K562 (cell line): Measurements from ENCODE around the gene ARF1. TPM values are rescaled to one million over a fixed set of nuclear protein-coding genes. Genes with fewer than 3 reads are reported as not detected.

Source experiments
- AFF4 ChIP-seq: sonication (generic); formaldehyde crosslinking; IDR thresholded peaks from 2 replicates; pipeline ENCODE4 v1.8.0; 2023; ENCODE audit warnings: mild to moderate bottlenecking, missing genetic modification reagents
- CHD4 ChIP-seq: fragments of 200-600 bp; sonication (generic); IDR thresholded peaks from 3 replicates; pipeline ENCODE4 v1.6.1; 2012; ENCODE audit warnings: low read depth, mild to moderate bottlenecking, mixed read lengths, low read length, inconsistent platforms; ENCODE audit not compliant: insufficient read depth, insufficient replicate concordance, poor library complexity, severe bottlenecking
- CREB1 ChIP-seq, 2 experiments: sonication (generic) in 1 of 2; formaldehyde crosslinking in 1 of 2; IDR thresholded peaks; 2 replicates each; pipeline versions ENCODE4 v1.6.1 to v1.8.0; 2012 to 2022; ENCODE audit warnings: inconsistent platforms in 1 of 2, mild to moderate bottlenecking in 1 of 2, missing genetic modification reagents in 1 of 2, moderate library complexity in 1 of 2
- ESRRA ChIP-seq: fragments of 450-650 bp; IDR thresholded peaks from 2 replicates; pipeline ENCODE4 v1.6.1; 2014; ENCODE audit warnings: low read depth, mild to moderate bottlenecking, moderate library complexity, borderline replicate concordance
- GTF2A2 ChIP-seq: IDR thresholded peaks from 2 replicates; pipeline ENCODE4 v1.6.1; 2016; ENCODE audit warnings: mild to moderate bottlenecking, missing genetic modification characterization, missing compliant biosample characterization
- HBP1 ChIP-seq: fragments of 450-650 bp; formaldehyde crosslinking; IDR thresholded peaks from 2 replicates; pipeline ENCODE4 v1.4.0; 2022; ENCODE audit warnings: missing genetic modification characterization
- JUN ChIP-seq, 2 experiments: sonication (generic) in 1 of 2; formaldehyde crosslinking in 1 of 2; IDR thresholded peaks; 2 replicates each; pipeline versions ENCODE4 v1.6.1 to v1.8.0; 2012 to 2022; ENCODE audit warnings: borderline replicate concordance in 2 of 2, mild to moderate bottlenecking in 2 of 2, improper control_type of control experiment in 1 of 2, low read depth in 1 of 2, low read length in 1 of 2, missing genetic modification reagents in 1 of 2
- NFATC3 ChIP-seq: fragments of 450-650 bp; IDR thresholded peaks from 2 replicates; pipeline ENCODE4 v1.6.1; 2017; ENCODE audit warnings: mild to moderate bottlenecking
- POLR2H ChIP-seq: IDR thresholded peaks from 2 replicates; pipeline ENCODE4 v1.6.1; 2016; ENCODE audit warnings: missing genetic modification characterization, low read depth, mild to moderate bottlenecking, control low read depth, missing compliant biosample characterization, moderate library complexity
- PPARD ChIP-seq: fragments of 250-450 bp; sonication (Bioruptor Pico); IDR thresholded peaks from 2 replicates; pipeline ENCODE4 v1.8.0; 2022; ENCODE audit warnings: inconsistent platforms, mild to moderate bottlenecking, moderate library complexity
- SRF ChIP-seq, 2 experiments: fragments of 250-450, 450-650 bp in 1 of 2; sonication (Bioruptor Pico) in 1 of 2; sonication (generic) in 1 of 2; formaldehyde crosslinking; IDR thresholded peaks; 2 replicates each; pipeline versions ENCODE4 v1.5.0 to v1.5.1; 2020 to 2022; ENCODE audit warnings: mild to moderate bottlenecking in 1 of 2, missing genetic modification reagents in 1 of 2
- SRSF1 ChIP-seq: fragments of 200-400 bp; formaldehyde crosslinking; IDR thresholded peaks from 2 replicates; pipeline ENCODE4 v1.6.1; 2017; ENCODE audit warnings: mild to moderate bottlenecking, low read depth, low read length, moderate library complexity
- TARDBP ChIP-seq: fragments of 450-650 bp; IDR thresholded peaks from 2 replicates; pipeline ENCODE4 v1.6.1; 2016
- TGIF2 ChIP-seq: sonication (generic); formaldehyde crosslinking; IDR thresholded peaks from 2 replicates; pipeline ENCODE4 v1.8.1; 2022; ENCODE audit warnings: mild to moderate bottlenecking, missing genetic modification reagents, moderate library complexity
- ZFP91 ChIP-seq: sonication (generic); formaldehyde crosslinking; IDR thresholded peaks from 2 replicates; pipeline ENCODE4 v1.8.0; 2022; ENCODE audit warnings: mild to moderate bottlenecking, missing genetic modification reagents
- ZNF586 ChIP-seq: fragments of 450-650 bp; formaldehyde crosslinking; conservative IDR thresholded peaks from 2 replicates; pipeline ENCODE4 v1.4.0; 2020; ENCODE audit warnings: mild to moderate bottlenecking, moderate library complexity
- polyA plus RNA-seq, 8 experiments: library from polyadenylated mRNA; depleted of rRNA in 4 of 8; stranded (reverse) in 5 of 8; unstranded in 3 of 8; fragments of >200 nt; fragmentation: Nextera tagmentation in 2 of 8; fragmentation: Illumina TruSeq in 1 of 8; extraction: Ambion mirVana in 2 of 8; extraction: Trizol in 1 of 8; gene quantifications; 2 replicates each; pipeline versions ENCODE4 v1.2.1 to v1.2.3, GENCODE V29; 2011 to 2014; ENCODE audit warnings: inconsistent platforms in 1 of 8, missing spikeins in 1 of 8
- total RNA-seq, 7 experiments: library from RNA; depleted of rRNA in 6 of 7; stranded (reverse); fragments of >200 nt in 6 of 7; fragmentation: Illumina TruSeq in 2 of 7; extraction: Trizol in 2 of 7; gene quantifications; 2 replicates each; pipeline versions ENCODE4 v1.2.1 to v1.2.3, GENCODE V29; 2011 to 2021; ENCODE audit warnings: low replicate concordance in 1 of 7
- TF ChIP-seq, protein P1 (sequence below): fragments of 450-650 bp; formaldehyde crosslinking; IDR thresholded peaks from 2 replicates; pipeline ENCODE4 v1.4.0; 2020; ENCODE audit warnings: mild to moderate bottlenecking, moderate library complexity

ARF1 gene
- total and polyA plus RNA-seq, 9 of the 15 experiments (the other 6 are each of a cell fraction or from before 2014, with no cell fraction given): 69.8 to 593 (median 325) TPM

DNA sequence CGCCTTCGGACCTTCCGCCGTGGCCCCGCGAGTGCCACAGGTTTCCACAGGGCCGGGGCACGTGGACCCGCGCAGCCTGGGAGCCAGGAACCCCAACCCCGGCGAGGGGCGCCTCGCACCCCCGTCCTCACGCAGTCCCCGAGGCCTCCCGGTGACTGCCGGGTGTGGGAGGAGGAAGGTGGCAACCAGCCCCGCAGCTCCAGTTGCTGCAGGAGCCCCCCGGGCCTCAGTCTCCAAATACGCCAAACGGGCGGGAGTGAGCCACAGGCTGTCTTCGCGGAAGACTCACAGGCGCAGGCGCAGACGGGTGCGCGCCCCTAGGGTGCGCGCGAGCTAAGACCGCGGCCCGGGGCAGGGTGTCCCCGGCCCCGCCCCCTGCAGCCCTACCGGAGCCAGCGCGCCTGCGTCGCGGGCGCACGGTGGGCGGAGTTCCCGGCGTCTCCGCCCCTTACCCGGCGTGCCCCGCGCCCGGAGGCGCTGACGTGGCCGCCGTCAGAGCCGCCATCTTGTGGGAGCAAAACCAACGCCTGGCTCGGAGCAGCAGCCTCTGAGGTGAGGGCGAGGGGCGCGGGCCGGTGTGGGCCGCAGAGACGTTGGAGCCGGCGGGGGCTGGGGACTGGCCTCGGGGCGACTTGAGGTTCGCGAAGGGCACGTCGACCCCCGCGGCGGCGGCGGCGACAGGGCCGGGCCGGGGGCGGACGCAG, at the start of gene ARF1 (continued):
- TF ChIP-seq AFF4 (CRISPR knock-in tag): peak; percentile 95
- 0 out of 2 replicates have a peak, but pooled peaks have one; percentile 54 for TF ChIP-seq HBP1 (CRISPR knock-in tag)
- 0 out of 2 replicates have a peak, but pooled peaks have one; percentile 12 for TF ChIP-seq ZNF586 (CRISPR knock-in tag)
- TF ChIP-seq SRSF1: 0 out of 2 replicates have a peak, but pooled peaks have one; percentile 65
- TF ChIP-seq TARDBP: peak; percentile 28
- TF ChIP-seq, protein P1, sequence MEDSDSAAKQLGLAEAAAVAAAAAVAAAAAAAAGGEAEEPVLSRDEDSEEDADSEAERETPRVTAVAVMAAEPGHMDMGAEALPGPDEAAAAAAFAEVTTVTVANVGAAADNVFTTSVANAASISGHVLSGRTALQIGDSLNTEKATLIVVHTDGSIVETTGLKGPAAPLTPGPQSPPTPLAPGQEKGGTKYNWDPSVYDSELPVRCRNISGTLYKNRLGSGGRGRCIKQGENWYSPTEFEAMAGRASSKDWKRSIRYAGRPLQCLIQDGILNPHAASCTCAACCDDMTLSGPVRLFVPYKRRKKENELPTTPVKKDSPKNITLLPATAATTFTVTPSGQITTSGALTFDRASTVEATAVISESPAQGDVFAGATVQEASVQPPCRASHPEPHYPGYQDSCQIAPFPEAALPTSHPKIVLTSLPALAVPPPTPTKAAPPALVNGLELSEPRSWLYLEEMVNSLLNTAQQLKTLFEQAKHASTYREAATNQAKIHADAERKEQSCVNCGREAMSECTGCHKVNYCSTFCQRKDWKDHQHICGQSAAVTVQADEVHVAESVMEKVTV: 0 out of 2 replicates have a peak, but pooled peaks have one; percentile 7
- peak; percentile 90 for TF ChIP-seq CREB1 (IDR thresholded peaks at IDR 0.05)
- TF ChIP-seq CREB1 (CRISPR knock-in tag; IDR thresholded peaks at IDR 0.05): peak; percentile 86
- TF ChIP-seq PPARD (CRISPR knock-in tag): no peak
- TF ChIP-seq TGIF2: peak; percentile 90; the same call in 1 of the 2 replicates
- TF ChIP-seq ZFP91 (CRISPR knock-in tag): no peak
- no peak for TF ChIP-seq NFATC3
- TF ChIP-seq GTF2A2 (tag): no peak
- TF ChIP-seq POLR2H (tag): peak; percentile 77
- TF ChIP-seq JUN (IDR thresholded peaks at IDR 0.05; ENCODE audit: borderline replicate concordance, low read depth, low read length): no peak
- peak; percentile 78; the same call in 1 of the 2 replicates for TF ChIP-seq JUN (CRISPR knock-in tag; IDR thresholded peaks at IDR 0.05; ENCODE audit: borderline replicate concordance)
- peak; percentile 66; the same call in 1 of the 2 replicates for TF ChIP-seq ESRRA
- peak in 1 of 2 experiments; percentile 10; a peak in 1 of 4 replicates for TF ChIP-seq SRF (CRISPR knock-in tag; IDR thresholded peaks at IDR 0.05)
- TF ChIP-seq CHD4: peak; percentile 82
